D341Med (cell line): ENCODE data around the gene GXYLT2.
"Not testable (repeated sequence)": the region's sequence is repeated elsewhere in the genome, so short reads cannot be mapped to it uniquely, and the experiment has no call there.

Source experiments
- DNase-seq: peaks from one replicate; pipeline ENCODE4 v3.0.0; 2012; ENCODE audit warnings: low spot score

Gene GXYLT2

GRCh38 chr3:72973786-72974185 is 85.9 kb downstream of the GXYLT2 start:
- DNase-seq: no peak

DNA sequence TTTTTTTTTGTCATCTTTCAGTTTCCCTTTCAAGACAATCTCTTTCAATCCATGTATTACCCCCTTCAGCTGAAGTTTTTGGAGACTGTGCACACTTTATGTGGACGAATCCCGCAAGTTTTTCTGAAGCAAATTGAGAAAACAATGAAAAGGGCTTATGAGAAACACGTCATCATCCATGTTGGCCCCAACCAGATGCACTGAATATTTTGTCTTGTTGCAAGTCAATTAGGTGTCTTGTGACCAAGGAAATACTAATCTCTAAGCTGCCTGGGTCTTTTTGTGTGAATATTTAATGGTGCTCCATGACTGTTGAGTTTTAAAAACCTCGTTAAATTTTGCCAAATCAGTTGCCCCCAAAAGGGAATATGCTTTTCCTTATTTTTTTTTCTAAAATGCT is 87.1 kb downstream of the GXYLT2 start:
- no peak for DNase-seq

- DNase-seq: no peak
Measured at GRCh38 chr3:72976281-72976741, 88.5 kb downstream of the GXYLT2 start.

DNA sequence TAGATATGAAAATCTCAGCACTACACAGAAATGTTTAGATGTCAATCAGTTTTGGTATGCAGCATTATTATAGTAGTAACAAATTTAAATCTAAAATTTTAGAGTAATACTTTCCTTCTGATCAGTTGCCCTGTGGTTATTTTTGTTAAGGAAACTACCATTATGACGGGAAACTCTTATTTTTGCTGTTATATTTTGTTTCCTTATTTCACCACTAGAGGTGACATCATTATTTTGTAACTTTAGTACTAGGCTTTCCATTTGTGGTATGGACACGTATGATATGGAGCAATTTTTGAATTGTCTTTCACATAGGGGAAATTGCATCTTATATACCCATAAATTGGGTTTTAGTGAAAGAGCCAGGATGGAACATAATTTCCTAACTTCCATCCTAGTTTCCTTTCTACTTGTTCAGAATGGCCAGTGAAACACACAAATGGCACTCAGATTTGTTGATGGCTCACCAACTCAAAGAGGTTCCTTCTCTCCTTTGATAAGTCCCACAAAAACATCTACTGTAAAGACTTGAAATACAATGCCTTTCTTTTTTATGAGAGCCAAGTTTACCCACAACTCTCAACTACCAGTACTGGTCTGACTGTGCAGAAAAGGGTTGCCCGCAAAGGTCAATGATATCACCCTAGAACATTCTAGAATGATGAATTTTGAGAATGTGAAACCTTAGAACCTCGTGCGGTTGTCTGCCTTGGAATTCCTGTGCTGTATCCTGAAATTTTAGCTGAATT is 89.4 kb downstream of the GXYLT2 start:
- DNase-seq: no peak

DNA sequence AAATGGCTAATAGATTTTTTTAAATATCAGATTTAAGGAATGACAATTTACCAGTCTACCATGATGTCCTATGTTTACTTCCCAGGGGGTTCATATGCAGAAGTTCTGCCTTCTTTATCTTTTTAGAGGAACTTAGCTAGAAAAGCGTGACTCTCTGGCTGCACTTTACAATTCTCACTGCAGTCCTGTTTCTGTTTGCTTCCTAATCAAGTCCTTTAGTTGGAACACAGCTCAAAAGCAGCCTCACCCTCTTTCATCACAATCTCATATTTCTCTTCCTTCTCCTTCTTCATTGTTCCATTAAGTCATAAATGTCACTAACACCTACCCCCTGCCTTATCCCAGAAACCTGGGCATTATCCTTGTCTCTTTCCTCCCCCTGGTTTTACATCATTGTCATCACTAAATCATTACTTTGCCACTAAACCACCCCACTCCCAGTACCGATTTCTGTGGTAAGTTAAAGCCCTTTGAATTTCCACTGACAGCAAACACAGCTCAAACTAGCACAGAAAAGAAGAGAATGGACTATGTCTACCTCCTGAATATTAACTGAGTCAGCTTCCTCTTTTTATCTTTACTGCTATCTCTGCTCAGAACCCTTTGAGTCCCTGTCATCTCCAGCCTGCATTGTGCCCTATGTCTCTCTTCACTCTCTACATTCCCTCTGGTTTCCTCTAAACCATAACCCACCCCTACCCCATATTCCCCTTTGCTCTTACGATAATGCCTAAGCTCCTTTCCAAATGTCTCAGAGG is 94.9 kb downstream of the GXYLT2 start:
- no peak for DNase-seq

DNA sequence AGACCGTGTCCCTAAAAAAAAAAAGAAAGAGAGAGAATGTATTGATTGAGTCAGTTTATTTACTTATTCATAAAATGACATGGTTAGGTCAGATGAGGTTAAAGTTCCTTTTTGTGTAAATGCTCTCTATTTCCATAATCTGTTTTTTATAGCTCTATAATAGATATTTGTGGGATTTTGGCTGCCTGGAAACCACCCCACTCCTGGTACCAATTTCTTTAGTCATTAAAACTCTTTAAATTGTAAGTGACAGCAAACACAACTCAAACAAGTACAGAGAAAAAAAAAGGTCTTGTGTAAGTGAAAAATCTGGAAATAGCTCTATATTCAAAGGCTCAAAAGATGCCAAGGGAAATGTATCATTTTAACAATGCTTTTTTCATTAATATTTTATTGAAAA is 97.7 kb downstream of the GXYLT2 start:
- DNase-seq: no peak

GRCh38 chr3:72990701-72991395 is 103.0 kb downstream of the GXYLT2 start:
- no peak for DNase-seq

DNA sequence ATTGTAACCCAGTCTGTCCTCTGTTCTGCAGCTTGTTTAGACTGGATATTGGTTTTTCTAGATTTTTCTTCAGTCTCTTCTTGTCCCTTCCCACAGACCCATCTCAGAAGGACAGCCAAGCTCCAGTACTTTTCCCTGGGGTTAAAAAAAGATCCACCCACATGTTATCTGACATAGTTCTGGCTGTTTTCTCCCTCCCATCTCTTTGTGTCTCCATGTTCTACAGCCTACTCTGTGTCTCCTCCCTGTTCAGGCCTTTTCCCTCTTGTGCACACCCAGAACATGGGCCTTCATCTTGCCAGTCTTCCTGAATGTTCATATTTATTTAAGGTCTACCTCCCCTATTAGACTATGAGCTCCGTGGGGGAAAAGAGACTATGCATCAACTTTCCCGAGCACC is 103.7 kb downstream of the GXYLT2 start:
- DNase-seq: no peak

- DNase-seq: no peak
Measured at GRCh38 chr3:72993391-72993790, 105.5 kb downstream of the GXYLT2 start.

DNA sequence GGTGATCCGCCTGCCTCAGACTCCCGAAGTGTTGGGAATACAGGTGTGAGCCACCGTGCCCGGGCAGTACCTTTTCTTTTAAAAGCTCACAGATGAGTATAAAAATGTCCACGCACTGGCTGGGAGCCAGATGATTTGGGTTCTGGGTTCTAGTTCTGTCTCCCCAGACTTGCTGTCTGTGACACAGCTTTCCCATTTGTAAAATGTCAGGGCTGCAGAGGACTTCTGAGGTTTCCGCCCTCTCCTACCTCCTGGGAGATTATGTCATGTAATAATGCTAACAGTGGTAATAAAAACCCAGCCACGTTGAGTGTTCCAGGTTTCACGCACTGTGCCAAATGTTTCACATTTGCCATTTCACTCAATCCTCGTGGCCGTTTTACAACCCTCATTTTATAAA is 107.5 kb downstream of the GXYLT2 start:
- no peak for DNase-seq

DNA sequence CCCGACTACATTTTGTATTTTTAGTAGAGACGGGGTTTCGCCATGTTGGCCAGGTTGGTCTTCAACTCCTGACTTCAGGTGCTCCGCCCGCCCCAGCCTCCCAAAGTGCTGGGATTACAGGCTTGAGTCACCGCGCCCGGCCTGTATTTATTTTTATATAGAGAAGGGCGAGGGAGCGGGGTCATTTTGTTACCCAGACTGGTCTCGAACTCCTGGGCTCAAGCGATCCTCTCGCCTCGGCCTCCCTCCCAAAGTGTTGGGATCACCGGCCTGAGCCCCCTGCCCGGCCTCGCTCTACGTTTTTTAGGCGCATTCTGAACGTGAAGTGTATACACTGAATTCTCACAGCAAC is 108.3 kb downstream of the GXYLT2 start:
- DNase-seq: no peak

GRCh38 chr3:72996473-72997333 is 108.9 kb downstream of the GXYLT2 start, which contains the start of gene PPP4R2:
Gene PPP4R2 (plus strand): TSS chr3:72996811. CDS start chr3:72997038, 227 bp downstream.
- peak; percentile 94 for DNase-seq

DNA sequence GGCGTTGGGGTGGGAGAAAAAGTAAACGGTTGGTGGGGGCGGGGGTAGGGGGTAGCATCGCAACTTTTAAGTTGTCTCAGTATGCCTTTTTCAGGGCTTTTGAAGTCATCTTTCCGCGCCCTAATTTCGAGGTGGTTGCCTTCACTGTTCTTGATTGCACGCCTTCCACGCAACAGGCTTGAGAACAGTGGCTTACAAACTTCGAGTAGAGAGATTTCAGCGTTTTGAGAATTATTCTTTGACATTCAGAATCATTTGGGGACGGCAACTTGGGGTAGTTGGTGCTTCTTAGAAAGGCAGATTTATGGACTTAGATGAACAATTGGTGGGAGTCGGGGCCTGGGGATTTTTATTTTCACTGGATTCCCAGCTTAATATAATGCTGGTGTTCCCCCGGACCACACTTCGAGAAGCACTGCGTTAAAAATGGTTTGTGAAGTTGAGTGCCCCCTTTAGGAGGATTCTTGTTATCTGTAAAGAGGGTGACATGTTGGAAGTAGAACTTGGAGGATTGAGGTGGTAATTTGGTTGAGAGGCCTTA is 109.6 kb downstream of the GXYLT2 start:
- peak; percentile 50 for DNase-seq

GRCh38 chr3:72998466-72998865 is 110.6 kb downstream of the GXYLT2 start:
- no peak for DNase-seq

DNA sequence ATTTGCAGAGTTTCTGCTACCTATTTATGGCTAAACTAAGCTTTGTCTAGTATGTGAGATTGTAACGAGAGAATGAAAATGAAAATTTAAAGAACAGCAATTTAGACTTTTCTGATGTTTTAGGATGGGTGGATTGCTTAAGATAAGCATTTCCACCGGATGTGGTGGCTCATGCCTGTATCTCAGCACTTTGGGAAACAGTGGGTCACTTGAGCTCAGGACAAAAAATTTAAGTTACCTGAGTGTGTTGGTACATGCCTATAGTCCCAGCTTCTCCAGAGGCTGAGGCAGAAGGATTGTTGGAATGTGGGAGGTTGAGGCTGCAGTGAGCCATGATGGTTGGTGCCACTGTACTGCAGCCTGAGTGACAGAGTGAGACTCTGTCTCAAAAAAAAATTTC is 112.1 kb downstream of the GXYLT2 start:
- DNase-seq: no peak

DNA sequence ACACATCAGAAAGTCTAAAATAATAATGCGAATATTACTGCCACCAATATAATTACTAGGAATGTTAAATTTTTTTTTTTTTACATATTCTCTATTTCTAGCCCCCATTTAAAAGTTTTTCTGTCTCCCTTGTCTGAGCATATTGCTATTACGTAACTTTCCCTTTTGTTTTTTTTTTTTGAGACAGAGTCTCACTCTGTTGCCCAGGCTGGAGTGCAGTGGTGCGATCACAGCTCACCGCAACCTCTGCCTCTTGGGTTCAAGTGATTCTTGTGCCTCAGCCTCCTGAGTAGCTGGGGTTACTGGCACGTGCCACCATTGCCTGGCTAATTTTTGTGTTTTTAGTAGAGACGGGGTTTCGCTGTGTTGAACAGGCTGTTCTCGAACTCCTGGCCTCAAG is 115.2 kb downstream of the GXYLT2 start:
- DNase-seq: not testable (repeated sequence)

DNA sequence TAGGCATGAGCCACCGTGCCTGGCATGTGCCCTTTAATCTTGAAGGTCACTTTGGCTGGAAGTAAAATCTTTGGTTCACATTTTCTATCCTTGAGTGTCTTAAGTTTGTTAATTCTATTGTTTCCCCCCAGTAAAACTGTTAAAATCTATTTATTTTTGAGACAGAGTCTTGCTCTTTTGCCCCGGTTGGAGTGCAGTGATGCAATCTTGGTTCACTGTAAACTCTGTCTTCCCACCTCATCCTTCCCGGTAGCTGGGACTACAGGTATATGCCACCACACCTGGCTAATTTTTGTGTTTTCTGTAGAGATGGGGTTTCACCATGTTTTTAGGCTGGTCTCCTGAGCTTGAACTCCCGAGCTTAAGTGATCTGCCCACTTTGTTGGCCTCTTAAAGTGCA is 116.5 kb downstream of the GXYLT2 start:
- no peak for DNase-seq

DNA sequence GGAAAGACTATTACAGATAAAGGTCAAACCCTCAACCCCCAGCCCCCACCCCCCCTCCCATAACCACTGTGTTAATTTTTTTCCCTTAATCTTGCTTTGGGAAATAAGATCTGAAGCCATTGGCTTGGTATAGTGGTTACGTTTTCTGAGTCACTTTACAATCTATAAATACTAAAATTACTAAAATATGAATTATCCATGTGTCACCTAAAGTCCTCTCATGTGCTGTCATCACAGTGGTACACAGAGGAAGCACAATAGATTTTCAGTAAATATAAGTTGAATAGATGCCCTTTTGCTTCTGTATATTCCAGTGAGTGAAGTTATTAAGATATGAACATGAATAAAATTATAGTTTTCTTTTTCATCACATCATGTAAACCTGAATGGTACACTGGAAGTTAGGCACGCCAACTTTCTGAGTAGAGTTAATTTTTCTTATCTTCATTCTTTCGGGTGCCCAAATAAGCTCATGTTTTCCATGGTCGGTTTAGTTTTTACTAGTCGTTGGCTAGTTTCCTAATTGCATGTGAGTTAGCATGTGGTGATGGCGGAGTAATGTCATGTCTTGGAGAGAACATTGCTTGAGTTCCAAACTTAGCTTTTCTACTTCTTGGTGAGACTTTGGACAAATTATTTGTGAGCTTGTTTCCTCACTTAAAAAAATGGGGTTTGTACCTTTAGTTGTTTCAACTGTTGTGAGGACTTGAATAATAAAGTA is 120.3 kb downstream of the GXYLT2 start:
- DNase-seq: no peak

DNA sequence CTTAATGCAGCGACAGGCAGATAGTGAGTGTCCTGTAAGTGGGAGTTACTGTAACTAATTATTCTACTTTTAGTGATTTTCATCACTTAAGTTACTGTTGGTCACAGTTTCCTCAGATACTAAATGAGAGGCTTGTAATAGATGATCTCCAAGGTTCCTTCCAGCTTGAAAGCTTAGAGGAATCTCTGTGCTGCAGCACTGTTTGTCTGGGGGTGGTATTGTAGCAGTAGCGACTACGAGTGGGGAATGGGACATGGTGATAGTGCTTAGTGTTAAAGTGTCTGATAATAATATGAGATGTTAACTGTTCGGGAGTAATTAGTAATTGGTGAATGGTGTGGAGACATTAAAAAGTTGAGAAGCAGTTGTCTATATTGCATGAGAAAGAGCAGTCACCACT is 121.2 kb downstream of the GXYLT2 start:
- no peak for DNase-seq

DNA sequence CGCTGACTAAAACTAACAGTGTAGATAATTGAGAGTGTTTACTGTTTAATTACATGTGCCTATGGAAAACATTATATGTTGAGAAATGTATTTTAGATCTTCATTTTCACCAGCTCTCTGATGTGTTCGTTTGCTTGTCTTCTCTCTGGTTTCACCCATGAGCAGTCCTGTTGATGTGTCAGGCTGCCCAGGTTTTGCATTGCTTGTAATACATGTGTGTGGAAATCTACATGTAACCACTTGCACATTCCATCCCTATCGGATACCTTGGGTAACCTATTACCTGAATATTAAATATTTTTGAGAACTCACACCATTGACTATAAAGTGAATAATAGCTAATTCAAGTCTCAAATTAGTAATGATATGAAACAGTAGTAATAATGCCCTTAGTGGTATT is 121.9 kb downstream of the GXYLT2 start:
- DNase-seq: no peak

GRCh38 chr3:73010158-73010557 is 122.3 kb downstream of the GXYLT2 start:
- no peak for DNase-seq
